Activated CD4-positive, alpha-beta T cell treated with anti-CD3 and anti-CD28 coated beads, Interleukin-2, amount 50 U/mL, for 24 hours (primary cell): ENCODE measurements around the gene MROH2A.
"Not testable (repeated sequence)": the region's sequence is repeated elsewhere in the genome, so short reads cannot be mapped to it uniquely, and the experiment has no call there.

Source experiments
- DNase-seq, 2 donors: peaks; one replicate each; pipeline ENCODE4 v3.0.0-alpha.2; 2020; ENCODE audit warnings: low read depth in 1 of 2, low spot score in 1 of 2

The MROH2A gene

DNA sequence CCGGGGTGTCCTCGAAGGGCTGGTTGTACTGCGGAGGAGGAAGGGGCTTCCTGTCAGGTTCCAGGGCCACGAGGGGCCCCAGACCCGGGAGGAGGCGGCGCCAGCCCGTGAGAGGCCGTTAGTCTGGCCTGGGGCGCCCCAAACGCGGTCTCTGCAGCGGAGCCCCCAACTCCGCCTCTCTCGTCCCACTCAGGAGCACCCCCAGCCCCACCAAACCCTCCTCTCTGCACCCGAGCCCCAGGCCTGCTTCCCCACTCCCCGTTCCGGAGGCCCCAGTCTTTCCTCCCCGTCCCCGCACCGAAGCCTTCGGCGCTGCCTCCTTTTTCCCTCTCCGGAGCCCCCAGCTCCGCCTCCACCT, 75.7 kb downstream of the MROH2A start:
- no peak for DNase-seq

DNA sequence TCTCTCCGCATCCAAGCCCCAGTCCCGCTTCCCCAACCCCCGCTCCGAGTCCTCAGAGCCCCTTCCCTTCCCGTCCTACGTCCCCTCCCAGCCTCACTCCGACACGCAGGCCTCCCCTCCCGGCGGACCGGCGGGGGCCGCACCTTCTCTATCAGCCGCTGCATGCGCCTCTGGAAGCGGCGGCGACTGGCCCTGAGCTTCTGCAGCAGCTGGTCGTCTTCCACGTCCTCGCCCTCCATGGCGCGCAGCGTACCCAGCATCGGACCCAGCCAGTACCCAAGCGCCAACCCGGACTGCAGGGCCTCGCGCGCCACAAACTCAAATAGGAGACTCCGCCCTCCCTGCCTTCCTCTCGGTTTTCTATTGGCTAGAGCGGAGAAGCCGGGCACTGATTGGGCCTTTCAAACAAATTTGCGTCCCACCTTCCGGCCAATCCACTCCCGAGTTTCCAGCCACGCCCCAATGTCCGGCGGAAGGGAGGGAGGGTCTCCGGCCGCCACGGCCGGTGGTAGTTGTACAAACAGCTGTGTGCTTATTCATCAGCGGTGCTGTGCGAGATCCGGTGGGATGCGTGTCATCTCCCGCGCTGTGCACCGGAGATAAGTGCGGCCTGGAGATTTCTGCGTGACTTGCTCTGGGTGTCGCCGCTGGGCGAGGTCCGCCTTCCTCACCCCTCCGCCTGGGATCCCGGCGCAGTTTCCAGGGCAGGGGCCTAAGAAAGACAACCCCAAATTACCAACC, 76.3 kb downstream of the MROH2A start, which contains the start of gene HJURP:
HJURP (minus strand) TSS at position 295 of the 741 bp plus-strand sequence; CDS start at position 260, 35 bp downstream.
- DNase-seq = peak; percentile 74 to 87

GRCh38 chr2:233855345-233855744, 77.2 kb downstream of the MROH2A start:
- no peak for DNase-seq

GRCh38 chr2:233856184-233856583, 78.1 kb downstream of the MROH2A start:
- no peak for DNase-seq

DNA sequence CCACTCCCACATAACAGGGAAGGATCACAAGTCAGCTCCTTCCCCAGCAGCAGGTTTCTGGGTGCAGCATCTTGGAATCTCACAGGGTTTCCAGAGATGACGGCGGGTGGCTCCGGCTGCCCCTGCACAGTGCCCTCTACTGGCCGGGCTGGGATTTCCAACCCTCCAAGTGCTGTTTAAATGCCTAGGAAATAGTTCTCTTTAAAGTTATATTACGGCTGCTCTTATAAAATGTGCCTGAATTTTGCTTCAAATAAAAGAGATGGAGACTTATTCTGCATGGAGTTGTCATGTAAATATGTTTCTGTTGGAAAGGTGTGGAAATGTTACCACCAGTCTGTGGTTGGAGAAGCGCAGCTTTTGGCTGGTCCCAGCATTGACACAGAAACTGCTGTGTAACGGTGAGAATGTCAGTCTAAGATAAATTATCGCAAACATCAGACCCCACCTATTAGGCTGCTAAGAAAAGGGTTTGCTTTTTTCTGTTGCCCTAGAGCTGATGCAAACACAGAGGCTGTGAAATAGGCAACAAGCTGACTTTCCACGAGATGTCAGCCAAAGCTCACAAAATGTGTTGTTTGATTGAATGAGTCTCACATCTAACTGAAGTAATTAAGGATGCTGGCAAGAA, 79.5 kb downstream of the MROH2A start:
- DNase-seq = peak in 1 of 2 donors; percentile 33

GRCh38 chr2:233858331-233858730, 80.2 kb downstream of the MROH2A start:
- DNase-seq = no peak

DNA sequence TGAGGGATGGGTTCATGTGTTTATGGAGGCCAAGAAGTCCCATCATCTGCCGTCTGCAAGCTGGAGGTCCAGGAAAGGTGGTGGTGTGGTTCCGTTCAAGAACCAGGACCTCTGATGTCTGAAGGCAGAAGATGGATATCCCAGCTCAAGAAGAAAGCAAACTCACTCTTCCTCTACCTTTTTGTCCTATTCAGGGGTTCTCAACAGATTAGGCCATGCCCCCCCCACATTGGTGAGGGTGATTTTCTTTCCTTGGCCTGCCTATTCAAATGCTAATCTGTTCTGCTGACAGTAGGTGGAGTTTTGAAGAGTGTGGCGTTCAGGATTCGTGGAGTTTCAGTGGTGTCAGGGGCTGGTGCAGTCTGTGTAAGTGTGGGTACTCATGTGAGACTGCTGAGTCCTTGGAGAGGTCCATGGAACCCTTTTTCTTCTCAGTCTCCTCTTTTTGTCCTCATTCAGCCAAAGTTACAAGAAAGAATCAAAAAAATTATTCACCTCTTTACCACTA, 84.2 kb downstream of the MROH2A start:
- DNase-seq = no peak

- DNase-seq = no peak
Measured at GRCh38 chr2:233865838-233866237, 87.7 kb downstream of the MROH2A start.

GRCh38 chr2:233866479-233866878, 88.3 kb downstream of the MROH2A start:
- DNase-seq = no peak

GRCh38 chr2:233867993-233868532, 89.9 kb downstream of the MROH2A start, which contains the start of gene MSL3B:
MSL3B (minus strand) TSS chr2:233868386.
- DNase-seq = peak; percentile 28 to 41

GRCh38 chr2:233871432-233871831, 93.3 kb downstream of the MROH2A start:
- DNase-seq = no peak

DNA sequence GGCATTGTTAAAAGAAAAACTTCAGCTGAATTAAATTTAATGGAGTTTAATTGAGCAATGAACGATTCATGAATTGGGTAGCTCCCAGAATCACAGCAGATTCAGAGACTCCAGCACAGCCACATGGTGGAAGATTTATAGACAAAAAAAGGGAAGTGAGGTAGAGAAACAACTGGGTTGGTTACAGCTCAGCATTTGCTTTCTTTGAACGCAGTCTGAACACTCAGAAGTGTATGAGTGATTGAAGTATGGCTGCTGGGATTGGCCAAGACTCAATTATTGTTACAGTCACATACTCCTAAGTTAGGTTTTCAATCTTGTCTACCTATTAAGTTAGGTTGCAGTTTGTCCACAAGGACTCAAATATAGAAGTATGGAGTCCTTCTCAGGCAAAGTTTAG, 94.0 kb downstream of the MROH2A start:
- DNase-seq = not testable (repeated sequence)

DNA sequence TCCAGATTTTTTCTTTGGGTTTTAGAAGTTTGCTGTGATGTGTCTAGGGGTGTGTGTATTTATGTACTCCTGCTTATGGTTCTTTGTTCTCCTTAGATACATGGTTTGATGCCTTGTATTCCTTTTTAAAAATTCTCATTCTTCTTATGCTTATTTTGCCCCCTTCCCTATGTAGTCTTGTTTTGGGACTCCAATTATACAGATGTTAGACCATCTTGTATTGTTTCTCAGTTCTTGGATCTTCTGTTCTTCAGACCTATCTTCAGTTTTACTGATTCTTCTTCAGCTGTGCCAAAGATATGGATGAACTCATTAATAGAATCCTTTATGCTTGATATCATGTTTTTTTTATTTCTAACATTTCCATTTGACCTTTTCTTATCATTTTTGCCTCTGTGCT, 104.2 kb downstream of the MROH2A start:
- no peak for DNase-seq
